GM12892 (cell line): ENCODE measurements around the gene CDH26.

Experiments
- POLR2A ChIP-seq: IDR thresholded peaks from 2 replicates; pipeline ENCODE4 v1.6.1; 2011; ENCODE audit warnings: low read depth, low read length, control low read depth
- POLR2AphosphoS5 ChIP-seq: IDR thresholded peaks from 2 replicates; pipeline ENCODE4 v1.6.1; 2011; ENCODE audit warnings: low read depth, low read length, control low read depth
- TAF1 ChIP-seq: IDR thresholded peaks from 2 replicates; pipeline ENCODE4 v1.6.1; 2011; ENCODE audit warnings: low read depth, mild to moderate bottlenecking, control low read depth, low read length, borderline replicate concordance

DNA sequence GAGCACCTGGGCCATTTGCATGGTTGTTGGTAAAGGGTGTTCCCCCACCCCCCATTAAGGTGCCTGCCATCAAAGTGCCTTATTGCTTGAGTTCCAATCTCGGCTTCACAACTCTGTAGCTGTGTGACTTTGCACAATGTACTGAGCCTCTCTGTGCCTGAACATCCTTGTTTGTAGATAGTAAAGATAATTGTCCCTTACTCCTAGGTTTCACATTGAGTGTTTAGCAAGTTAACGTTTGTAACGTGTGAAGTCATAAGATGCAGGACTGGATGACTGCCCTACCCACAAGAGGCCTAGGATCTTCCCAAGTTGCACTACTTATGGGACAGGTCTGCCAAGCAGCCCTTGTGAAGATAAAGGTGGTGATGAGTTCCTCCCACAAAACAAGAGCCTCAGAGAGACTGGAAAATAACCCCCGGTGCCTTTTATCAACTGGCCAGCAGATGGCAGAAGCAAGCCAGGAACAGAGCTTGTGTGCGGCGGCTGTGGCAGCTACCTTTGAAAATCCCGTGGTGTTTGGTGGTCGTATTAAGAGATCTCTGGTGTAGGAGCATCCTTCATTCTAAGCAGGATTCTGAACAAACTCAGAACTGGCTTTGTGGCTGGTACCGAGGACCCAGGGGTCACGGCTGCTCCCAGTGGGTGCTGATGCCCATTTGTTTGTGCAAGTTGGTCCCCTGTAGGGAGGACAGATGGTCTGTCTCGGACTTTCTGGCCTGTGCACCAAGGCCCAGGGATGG is 99.1 kb downstream of the CDH26 start:
- TF ChIP-seq POLR2A (no peak), POLR2AphosphoS5 (no peak), TAF1 (0 out of 2 replicates have a peak, but pooled peaks have one; percentile 13)
